Breast epithelium (tissue), 4 donors: ENCODE data around the gene NOX3. TPM values are rescaled to one million over a fixed set of nuclear protein-coding genes. Genes with fewer than 3 reads are reported as not detected.
"Not testable (repeated sequence)": the region's sequence is repeated elsewhere in the genome, so short reads cannot be mapped to it uniquely, and the experiment has no call there.

Experiments
- DNase-seq, 2 donors: peaks; one replicate each; pipeline ENCODE4 v3.0.0-alpha.2; 2019; ENCODE audit warnings: low spot score in 2 of 2
- H3K27ac ChIP-seq, 2 donors: fragments of 200-600 bp; sonication (generic) in 1 of 2; one replicate each; pipeline ENCODE4 v1.5.1; 2016 to 2019; ENCODE audit warnings: mild to moderate bottlenecking in 1 of 2
- H3K27me3 ChIP-seq, 2 donors: fragments of 200-600 bp; sonication (generic) in 1 of 2; one replicate each; pipeline versions ENCODE4 v1.5.1 to v1.6.0; 2017 to 2019; ENCODE audit warnings: control low read depth in 1 of 2, mild to moderate bottlenecking in 1 of 2
- H3K36me3 ChIP-seq: fragments of 200-600 bp; one replicate; pipeline ENCODE4 v1.5.1; 2019
- H3K4me1 ChIP-seq, 2 donors: fragments of 200-600 bp; sonication (generic); one replicate each; pipeline ENCODE4 v1.5.1; 2016 to 2019; ENCODE audit warnings: control low read depth in 1 of 2
- H3K4me3 ChIP-seq, 3 donors: fragments of 200-600 bp; sonication (generic); 1 replicate in 2 of 3; 2 replicates in 1 of 3; pipeline ENCODE4 v1.5.1; 2016 to 2019; ENCODE audit warnings: mild to moderate bottlenecking in 3 of 3, moderate library complexity in 2 of 3
- H3K9me3 ChIP-seq, 2 donors: fragments of 200-600 bp; sonication (generic) in 1 of 2; one replicate each; pipeline ENCODE4 v1.5.1; 2016 to 2019; ENCODE audit warnings: control low read depth in 1 of 2
- CTCF ChIP-seq, 3 donors: fragments of 450-650 bp; IDR thresholded peaks; one replicate each; pipeline ENCODE4 v1.5.1; 2016 to 2017; ENCODE audit warnings: antibody characterized with exemption in 3 of 3, mild to moderate bottlenecking in 3 of 3, moderate library complexity in 3 of 3
- POLR2A ChIP-seq: fragments of 450-650 bp; IDR thresholded peaks from one replicate; pipeline ENCODE4 v1.6.1; 2016; ENCODE audit warnings: antibody characterized with exemption, mild to moderate bottlenecking, moderate library complexity
- POLR2AphosphoS5 ChIP-seq, 3 donors: sonication (generic); formaldehyde crosslinking; IDR thresholded peaks; one replicate each; pipeline ENCODE4 v1.6.1; 2017; ENCODE audit warnings: antibody characterized with exemption in 3 of 3
- intact Hi-C: fragments of 100-400 bp; cut with DNase I; formaldehyde crosslinking; loops from one replicate; pipeline ENCODE4 v1.15.1; 2023; ENCODE audit warnings: low total_unique reads
- total RNA-seq, 3 donors: library from RNA; depleted of rRNA; stranded (reverse); fragments of >200 nt; gene quantifications; one replicate each; pipeline ENCODE4 v1.1.0, GENCODE V29; 2016

Gene NOX3
- total RNA-seq, 3 donors from 2014 or later = not detected

- H3K36me3 ChIP-seq = no peaks in the 10 kb centered on the region
- no peak overlapping the region for H3K4me3 ChIP-seq
- no peaks in the 10 kb centered on the region for H3K4me1 ChIP-seq
- DNase-seq = no peak
- no peak overlapping the region for H3K27ac ChIP-seq
- intact Hi-C loops = no loop called here
- TF ChIP-seq POLR2AphosphoS5 (IDR thresholded peaks at IDR 0.05) (no peak), POLR2A (no peak), CTCF (IDR thresholded peaks at IDR 0.05) (no peak)
- no peaks in the 10 kb centered on the region for H3K27me3 ChIP-seq
- H3K9me3 ChIP-seq = no peaks in the 10 kb centered on the region
Measured at GRCh38 chr6:155485756-155486155, 30.1 kb upstream of the NOX3 start.

- no peak for TF ChIP-seq POLR2AphosphoS5 (IDR thresholded peaks at IDR 0.05)
- TF ChIP-seq CTCF (IDR thresholded peaks at IDR 0.05) = no peak
- TF ChIP-seq POLR2A = no peak
- no peak for DNase-seq
- H3K4me3 ChIP-seq = no peak overlapping the region
- H3K27me3 ChIP-seq = no peaks in the 10 kb centered on the region
- no peaks in the 10 kb centered on the region for H3K9me3 ChIP-seq
- H3K4me1 ChIP-seq = no peaks in the 10 kb centered on the region
- no peak overlapping the region for H3K27ac ChIP-seq
- intact Hi-C loops = no loop called here
- no peaks in the 10 kb centered on the region for H3K36me3 ChIP-seq
Measured at GRCh38 chr6:155483858-155484257, 28.2 kb upstream of the NOX3 start.

- H3K36me3 ChIP-seq = no peaks in the 10 kb centered on the region
- no peaks in the 10 kb centered on the region for H3K4me1 ChIP-seq
- no peaks in the 10 kb centered on the region for H3K27me3 ChIP-seq
- no peak overlapping the region for H3K27ac ChIP-seq
- no peaks in the 10 kb centered on the region for H3K9me3 ChIP-seq
- no peak for DNase-seq
- H3K4me3 ChIP-seq = no peak overlapping the region
- intact Hi-C loops = no loop called here
- no peak for TF ChIP-seq POLR2A
- no peak for TF ChIP-seq POLR2AphosphoS5 (IDR thresholded peaks at IDR 0.05)
- TF ChIP-seq CTCF (IDR thresholded peaks at IDR 0.05) = no peak
Measured at GRCh38 chr6:155481215-155481614, 25.6 kb upstream of the NOX3 start.

GRCh38 chr6:155473741-155474140 is 18.1 kb upstream of the NOX3 start:
- H3K4me3 ChIP-seq = no peak overlapping the region
- peaks cover 0 to 5% of the 10 kb centered on the region in 2 donors for H3K9me3 ChIP-seq
- H3K36me3 ChIP-seq = no peaks in the 10 kb centered on the region
- DNase-seq = no peak
- no peak overlapping the region for H3K27ac ChIP-seq
- H3K27me3 ChIP-seq = no peaks in the 10 kb centered on the region
- intact Hi-C loops = no loop called here
- no peaks in the 10 kb centered on the region for H3K4me1 ChIP-seq
- no peak for TF ChIP-seq CTCF (IDR thresholded peaks at IDR 0.05)
- no peak for TF ChIP-seq POLR2A
- TF ChIP-seq POLR2AphosphoS5 (IDR thresholded peaks at IDR 0.05) = no peak

GRCh38 chr6:155472886-155473285 is 17.2 kb upstream of the NOX3 start:
- intact Hi-C loops = no loop called here
- Histone ChIP-seq H3K27me3 (no peaks in the 10 kb centered on the region), H3K36me3 (no peaks in the 10 kb centered on the region), H3K9me3 (peaks cover 8 to 11% of the 10 kb centered on the region in 2 donors), H3K4me1 (no peaks in the 10 kb centered on the region), H3K27ac (no peak overlapping the region), H3K4me3 (no peak overlapping the region)
- no peak for DNase-seq
- TF ChIP-seq POLR2A (no peak), POLR2AphosphoS5 (IDR thresholded peaks at IDR 0.05) (no peak), CTCF (IDR thresholded peaks at IDR 0.05) (no peak)

- peaks cover 11% of the 10 kb centered on the region in 2 donors for H3K9me3 ChIP-seq
- H3K4me3 ChIP-seq, DNase-seq, H3K4me1 ChIP-seq, H3K27me3 ChIP-seq, intact Hi-C loops, H3K27ac ChIP-seq, H3K36me3 ChIP-seq: not testable (repeated sequence)
Measured at GRCh38 chr6:155470979-155471616, 15.5 kb upstream of the NOX3 start.

GRCh38 chr6:155468543-155468942 is 12.9 kb upstream of the NOX3 start:
- H3K27me3 ChIP-seq, H3K36me3 ChIP-seq, intact Hi-C loops, H3K4me3 ChIP-seq, H3K4me1 ChIP-seq, H3K27ac ChIP-seq, DNase-seq: not testable (repeated sequence)
- H3K9me3 ChIP-seq = peaks cover 11% of the 10 kb centered on the region in 2 donors
